Measurements from ENCODE around the gene NME7.

DNA sequence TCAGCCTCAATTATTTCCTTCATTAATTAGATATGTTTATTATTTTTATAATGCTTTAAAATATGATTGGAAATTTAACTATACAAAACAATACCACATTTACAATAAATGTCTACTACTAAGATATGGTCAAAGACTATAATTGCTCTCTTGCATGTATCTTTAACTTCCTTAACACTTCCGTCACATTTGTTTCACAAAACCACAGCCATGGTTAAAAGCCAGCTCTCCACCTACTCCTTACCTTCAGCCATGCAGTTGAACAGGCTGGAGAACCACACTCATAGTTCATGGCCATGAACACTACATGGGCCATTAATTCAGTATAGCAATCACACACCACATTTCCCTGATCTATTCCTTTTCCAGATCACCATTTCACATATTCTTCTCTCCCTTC lies 72.2 kb downstream of the NME7 start:
- TF ChIP-seq, protein P1, sequence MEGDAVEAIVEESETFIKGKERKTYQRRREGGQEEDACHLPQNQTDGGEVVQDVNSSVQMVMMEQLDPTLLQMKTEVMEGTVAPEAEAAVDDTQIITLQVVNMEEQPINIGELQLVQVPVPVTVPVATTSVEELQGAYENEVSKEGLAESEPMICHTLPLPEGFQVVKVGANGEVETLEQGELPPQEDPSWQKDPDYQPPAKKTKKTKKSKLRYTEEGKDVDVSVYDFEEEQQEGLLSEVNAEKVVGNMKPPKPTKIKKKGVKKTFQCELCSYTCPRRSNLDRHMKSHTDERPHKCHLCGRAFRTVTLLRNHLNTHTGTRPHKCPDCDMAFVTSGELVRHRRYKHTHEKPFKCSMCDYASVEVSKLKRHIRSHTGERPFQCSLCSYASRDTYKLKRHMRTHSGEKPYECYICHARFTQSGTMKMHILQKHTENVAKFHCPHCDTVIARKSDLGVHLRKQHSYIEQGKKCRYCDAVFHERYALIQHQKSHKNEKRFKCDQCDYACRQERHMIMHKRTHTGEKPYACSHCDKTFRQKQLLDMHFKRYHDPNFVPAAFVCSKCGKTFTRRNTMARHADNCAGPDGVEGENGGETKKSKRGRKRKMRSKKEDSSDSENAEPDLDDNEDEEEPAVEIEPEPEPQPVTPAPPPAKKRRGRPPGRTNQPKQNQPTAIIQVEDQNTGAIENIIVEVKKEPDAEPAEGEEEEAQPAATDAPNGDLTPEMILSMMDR (IDR thresholded peaks at IDR 0.05) = no peak
- no peak for TF ChIP-seq POLR2A (IDR thresholded peaks at IDR 0.05)
